HUES48 (cell line): ENCODE measurements around the gene PNPLA1.

Experiments
- H3K27ac ChIP-seq: one replicate; pipeline ENCODE4 v1.7.0; 2013; ENCODE audit warnings: low read depth, low read length, inconsistent platforms
- H3K27me3 ChIP-seq: 2 replicates; pipeline ENCODE4 v1.6.1; 2013; ENCODE audit warnings: mild to moderate bottlenecking, low read length; ENCODE audit not compliant: control insufficient read depth, insufficient read depth
- H3K36me3 ChIP-seq: 2 replicates; pipeline ENCODE4 v1.6.1; 2013; ENCODE audit warnings: low read length; ENCODE audit not compliant: control insufficient read depth, insufficient read depth
- H3K4me1 ChIP-seq: 2 replicates; pipeline ENCODE4 v1.6.1; 2013; ENCODE audit warnings: mild to moderate bottlenecking, low read length; ENCODE audit not compliant: control insufficient read depth, insufficient read depth
- H3K4me3 ChIP-seq: 2 replicates; pipeline ENCODE4 v1.5.1; 2013; ENCODE audit warnings: mild to moderate bottlenecking, low read depth, low read length
- H3K9ac ChIP-seq: 2 replicates; pipeline ENCODE4 v1.6.1; 2013; ENCODE audit warnings: mild to moderate bottlenecking, low read depth, low read length, moderate library complexity
- H3K9me3 ChIP-seq: 2 replicates; pipeline ENCODE4 v1.6.1; 2013; ENCODE audit warnings: low read length; ENCODE audit not compliant: control insufficient read depth, insufficient read depth

The PNPLA1 gene

GRCh38 chr6:36247693-36248092 is 22.2 kb upstream of the PNPLA1 start:
- H3K9ac ChIP-seq: no peak overlapping the region
- peaks cover 25% of the 10 kb centered on the region for H3K4me1 ChIP-seq
- H3K27ac ChIP-seq: no peak overlapping the region
- H3K36me3 ChIP-seq: no peaks in the 10 kb centered on the region
- H3K9me3 ChIP-seq: no peaks in the 10 kb centered on the region
- no peaks in the 10 kb centered on the region for H3K27me3 ChIP-seq
- H3K4me3 ChIP-seq: no peak overlapping the region

DNA sequence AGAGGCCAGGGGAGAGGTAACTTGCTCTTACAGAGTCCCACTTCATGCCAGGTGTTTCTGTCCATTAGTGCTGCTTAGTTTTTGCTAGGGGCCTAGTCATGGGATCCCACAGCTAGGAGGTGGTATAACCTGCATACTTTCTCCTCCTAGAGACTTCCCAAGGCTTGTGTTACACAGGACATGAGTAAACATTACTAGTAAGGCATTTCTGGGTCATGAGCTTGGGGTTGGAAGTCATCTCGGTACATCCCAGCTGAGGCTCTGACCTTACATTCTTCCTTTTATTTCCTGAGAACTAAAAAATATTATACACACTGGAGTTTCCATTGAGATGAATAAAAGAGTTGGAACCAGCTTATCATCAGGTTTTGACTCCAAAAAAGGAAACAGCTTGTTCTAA is 20.9 kb upstream of the PNPLA1 start:
- H3K27ac ChIP-seq: no peak overlapping the region
- H3K36me3 ChIP-seq: no peaks in the 10 kb centered on the region
- no peaks in the 10 kb centered on the region for H3K27me3 ChIP-seq

GRCh38 chr6:36249536-36249935 is 20.3 kb upstream of the PNPLA1 start:
- H3K4me1 ChIP-seq: peaks cover 14% of the 10 kb centered on the region
- no peaks in the 10 kb centered on the region for H3K9me3 ChIP-seq
- no peak overlapping the region for H3K9ac ChIP-seq
- H3K27me3 ChIP-seq: no peaks in the 10 kb centered on the region
- no peak overlapping the region for H3K27ac ChIP-seq
- no peak overlapping the region for H3K4me3 ChIP-seq
- no peaks in the 10 kb centered on the region for H3K36me3 ChIP-seq

More for the DNA sequence above, 20.9 kb upstream of the PNPLA1 start:
- H3K9ac ChIP-seq: no peak overlapping the region
- H3K9me3 ChIP-seq: no peaks in the 10 kb centered on the region
- H3K4me3 ChIP-seq: no peak overlapping the region
- H3K4me1 ChIP-seq: peaks cover 15% of the 10 kb centered on the region

DNA sequence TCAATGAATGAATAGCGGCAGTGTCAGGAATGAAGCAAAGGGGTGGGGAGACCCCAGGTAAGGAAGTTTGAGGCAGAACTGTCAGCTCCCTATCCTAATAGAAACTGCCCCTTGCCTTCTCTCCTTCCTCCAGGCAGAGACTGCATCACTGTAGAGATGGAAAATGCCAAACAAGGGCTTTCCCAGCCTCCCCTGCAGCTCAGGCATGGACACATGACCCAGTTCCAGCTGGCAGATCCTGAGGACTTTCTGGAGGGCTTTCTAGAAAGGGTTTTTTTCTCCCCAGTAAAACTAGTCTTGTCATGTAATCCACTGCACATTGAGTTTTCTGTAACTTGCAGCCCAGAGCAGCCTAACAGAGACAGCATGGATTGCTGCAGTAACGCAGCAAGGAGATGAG is 17.9 kb upstream of the PNPLA1 start:
- Histone ChIP-seq H3K27ac (no peak overlapping the region), H3K4me3 (no peak overlapping the region), H3K9ac (no peak overlapping the region), H3K4me1 (no peaks in the 10 kb centered on the region), H3K27me3 (no peaks in the 10 kb centered on the region), H3K36me3 (no peaks in the 10 kb centered on the region), H3K9me3 (no peaks in the 10 kb centered on the region)

DNA sequence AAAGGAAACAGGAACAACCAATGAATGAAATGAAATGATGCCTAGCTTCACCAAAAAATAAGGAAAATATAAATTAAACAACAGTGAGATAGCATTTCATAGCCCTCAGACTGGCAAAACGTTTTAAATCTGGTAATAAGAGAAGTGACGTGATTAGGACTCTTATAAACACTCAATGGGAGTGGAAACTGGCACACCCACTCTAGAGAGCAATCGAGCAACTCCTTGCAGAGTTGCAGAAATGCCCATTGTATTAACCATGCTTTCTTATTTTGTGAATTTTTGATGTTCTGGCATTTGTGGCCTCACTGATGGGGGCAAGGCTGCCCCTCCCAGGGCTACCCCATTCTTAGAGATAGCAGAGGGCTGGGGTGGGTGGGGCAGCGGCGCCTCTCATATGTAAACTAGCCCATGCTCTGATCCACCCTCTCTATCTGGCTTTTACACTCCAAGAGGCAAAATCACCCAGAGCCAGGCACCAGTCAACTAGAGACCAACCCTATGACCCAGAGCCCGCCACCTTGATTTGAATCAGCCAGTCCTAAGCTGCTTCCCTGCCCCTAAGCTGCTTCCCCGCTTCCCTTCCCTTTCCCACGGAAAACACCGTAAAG is 6.4 kb upstream of the PNPLA1 start:
- H3K4me3 ChIP-seq: no peak overlapping the region
- no peaks in the 10 kb centered on the region for H3K4me1 ChIP-seq
- H3K27ac ChIP-seq: no peak overlapping the region
- 0 out of 2 replicates have a peak, but pooled peaks cover 6% of the 10 kb centered on the region for H3K9me3 ChIP-seq
- no peaks in the 10 kb centered on the region for H3K36me3 ChIP-seq
- H3K9ac ChIP-seq: no peak overlapping the region
- no peaks in the 10 kb centered on the region; the same call in 1 of the 2 replicates for H3K27me3 ChIP-seq

DNA sequence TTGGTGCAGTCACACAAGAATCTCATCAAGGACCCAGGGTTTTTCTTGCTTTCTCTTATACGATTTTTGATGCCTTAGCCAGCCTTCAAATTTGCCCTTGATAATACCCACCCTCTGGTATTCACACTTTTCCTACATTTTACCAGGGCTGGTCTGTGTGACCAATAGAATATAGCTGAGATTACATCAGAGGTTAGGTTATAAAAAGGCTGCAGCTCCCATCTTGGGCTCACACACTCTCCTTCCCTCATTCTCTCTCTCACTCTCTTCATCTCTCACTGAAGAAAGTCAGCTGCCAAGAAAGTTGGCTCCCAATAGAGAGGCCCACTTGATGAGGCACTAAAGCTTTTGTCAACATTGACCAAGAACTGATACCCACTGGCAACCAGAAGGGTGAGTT is 4.1 kb upstream of the PNPLA1 start:
- H3K4me3 ChIP-seq: no peak overlapping the region
- no peaks in the 10 kb centered on the region; the same call in 1 of the 2 replicates for H3K27me3 ChIP-seq
- peaks cover 3% of the 10 kb centered on the region; the same call in 1 of the 2 replicates for H3K4me1 ChIP-seq
- no peak overlapping the region for H3K9ac ChIP-seq
- 0 out of 2 replicates have a peak, but pooled peaks cover 6% of the 10 kb centered on the region for H3K9me3 ChIP-seq
- no peaks in the 10 kb centered on the region for H3K36me3 ChIP-seq
- H3K27ac ChIP-seq: no peak overlapping the region

- H3K4me1 ChIP-seq: peaks cover 3% of the 10 kb centered on the region; the same call in 1 of the 2 replicates
- H3K27ac ChIP-seq: no peak overlapping the region
- H3K27me3 ChIP-seq: no peaks in the 10 kb centered on the region
- H3K9me3 ChIP-seq: 0 out of 2 replicates have a peak, but pooled peaks cover 6% of the 10 kb centered on the region
- H3K36me3 ChIP-seq: no peaks in the 10 kb centered on the region
- H3K4me3 ChIP-seq: no peak overlapping the region
- no peak overlapping the region for H3K9ac ChIP-seq
These were observed 2.8 kb upstream of the PNPLA1 start for GRCh38 chr6:36266913-36267644.

DNA sequence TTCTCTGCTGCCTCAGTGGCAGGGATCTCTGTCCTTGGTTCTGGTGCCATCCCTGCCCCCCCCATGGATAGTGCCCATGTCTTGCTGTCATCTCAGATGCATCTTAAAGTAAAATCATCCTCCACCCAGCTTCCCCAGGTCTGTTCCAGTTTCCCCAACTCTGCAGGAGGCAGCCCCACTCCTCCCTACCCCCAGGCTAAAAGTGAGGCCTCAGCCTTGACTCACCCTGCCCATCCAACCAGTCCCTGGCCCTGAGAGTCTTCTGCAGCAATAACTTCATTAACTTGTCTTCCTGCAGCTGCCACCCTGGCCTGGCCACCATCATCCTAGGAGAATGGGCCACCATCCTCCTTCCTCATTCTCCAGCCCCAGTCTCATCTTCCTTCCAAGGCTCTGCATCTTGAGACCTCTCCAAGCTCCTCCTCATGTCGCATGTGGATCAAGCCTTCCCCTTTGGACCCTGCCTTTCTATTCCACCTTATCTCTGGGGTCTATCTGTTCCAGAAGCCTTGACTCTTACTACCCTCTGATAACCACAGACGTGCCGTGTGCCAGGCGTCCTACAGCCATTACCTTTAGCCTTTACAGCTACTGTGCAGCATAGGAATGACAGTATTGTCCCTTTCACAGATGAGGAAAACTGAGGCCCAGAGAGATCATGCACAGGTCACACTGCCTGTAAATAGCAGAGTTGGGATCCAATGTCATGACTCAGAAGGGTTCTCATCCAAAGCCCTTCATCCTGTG is 2.0 kb upstream of the PNPLA1 start:
- Histone ChIP-seq H3K9ac (no peak overlapping the region), H3K9me3 (0 out of 2 replicates have a peak, but pooled peaks cover 6% of the 10 kb centered on the region), H3K4me1 (peaks cover 3% of the 10 kb centered on the region; the same call in 1 of the 2 replicates), H3K27ac (no peak overlapping the region), H3K36me3 (no peaks in the 10 kb centered on the region), H3K4me3 (no peak overlapping the region), H3K27me3 (no peaks in the 10 kb centered on the region)

GRCh38 chr6:36268478-36269275 is 1.2 kb upstream of the PNPLA1 start:
- no peak overlapping the region for H3K4me3 ChIP-seq
- H3K9ac ChIP-seq: no peak overlapping the region
- 0 out of 2 replicates have a peak, but pooled peaks cover 6% of the 10 kb centered on the region for H3K9me3 ChIP-seq
- no peak overlapping the region for H3K27ac ChIP-seq
- H3K27me3 ChIP-seq: no peaks in the 10 kb centered on the region
- peaks cover 3% of the 10 kb centered on the region; the same call in 1 of the 2 replicates for H3K4me1 ChIP-seq
- H3K36me3 ChIP-seq: no peaks in the 10 kb centered on the region

DNA sequence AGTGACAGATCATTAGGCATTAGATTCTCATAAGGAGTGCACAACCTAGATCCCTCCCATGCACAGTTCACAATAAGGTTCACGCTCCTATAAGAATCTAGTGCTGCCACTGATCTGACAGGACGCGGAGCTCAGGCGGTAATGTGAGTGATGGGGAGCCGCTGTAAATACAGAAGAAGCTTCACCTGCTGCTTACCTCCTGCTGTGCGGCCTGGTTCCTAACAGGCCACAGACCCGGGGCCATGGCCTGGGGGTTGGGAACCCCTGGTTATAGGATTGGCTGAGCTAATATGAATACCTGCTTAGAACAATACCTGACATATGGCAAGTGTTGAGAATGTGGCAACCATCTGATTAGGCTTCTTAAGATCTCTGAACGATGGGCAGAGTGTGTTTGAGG is 2.4 kb downstream of the PNPLA1 start:
- H3K27ac ChIP-seq: no peak overlapping the region
- H3K4me1 ChIP-seq: peaks cover 3% of the 10 kb centered on the region; the same call in 1 of the 2 replicates
- H3K9ac ChIP-seq: no peak overlapping the region
- no peaks in the 10 kb centered on the region; the same call in 1 of the 2 replicates for H3K27me3 ChIP-seq
- no peak overlapping the region for H3K4me3 ChIP-seq
- H3K9me3 ChIP-seq: no peaks in the 10 kb centered on the region
- no peaks in the 10 kb centered on the region for H3K36me3 ChIP-seq
